ENCODE data around the gene DHX57. TPM values are rescaled to one million over a fixed set of nuclear protein-coding genes. Genes with fewer than 3 reads are reported as not detected.

Gene DHX57
- total RNA-seq, 1 experiment from 2014 or later = 20.8 TPM

- ChIA-PET POLR2A (ENCODE audit: unreplicated experiment) (no interaction called here), CTCF (no interaction called here)
- intact Hi-C loops (cut with micrococcal nuclease; ENCODE audit: unreplicated experiment) = no loop called here
- peaks cover 19% of the 10 kb centered on the region for H3K4me1 ChIP-seq (replicated peaks; ENCODE audit: insufficient read depth)
- no peaks in the 10 kb centered on the region for H3K27me3 ChIP-seq (ENCODE audit: insufficient read depth, low read depth)
- BruUV-seq (replicated peaks) = no TSS peak
- H3K4me3 ChIP-seq = no peak overlapping the region
- no peaks in the 10 kb centered on the region for H3K9me2 ChIP-seq (ENCODE audit: insufficient read depth)
- H3K79me2 ChIP-seq (ENCODE audit: low read depth) = peaks cover 13% of the 10 kb centered on the region
- H2AFZ ChIP-seq = no peak overlapping the region
- TF ChIP-seq EZH2 (IDR thresholded peaks at IDR 0.05; ENCODE audit: low read depth) = no peak
- TF ChIP-seq, protein P1, sequence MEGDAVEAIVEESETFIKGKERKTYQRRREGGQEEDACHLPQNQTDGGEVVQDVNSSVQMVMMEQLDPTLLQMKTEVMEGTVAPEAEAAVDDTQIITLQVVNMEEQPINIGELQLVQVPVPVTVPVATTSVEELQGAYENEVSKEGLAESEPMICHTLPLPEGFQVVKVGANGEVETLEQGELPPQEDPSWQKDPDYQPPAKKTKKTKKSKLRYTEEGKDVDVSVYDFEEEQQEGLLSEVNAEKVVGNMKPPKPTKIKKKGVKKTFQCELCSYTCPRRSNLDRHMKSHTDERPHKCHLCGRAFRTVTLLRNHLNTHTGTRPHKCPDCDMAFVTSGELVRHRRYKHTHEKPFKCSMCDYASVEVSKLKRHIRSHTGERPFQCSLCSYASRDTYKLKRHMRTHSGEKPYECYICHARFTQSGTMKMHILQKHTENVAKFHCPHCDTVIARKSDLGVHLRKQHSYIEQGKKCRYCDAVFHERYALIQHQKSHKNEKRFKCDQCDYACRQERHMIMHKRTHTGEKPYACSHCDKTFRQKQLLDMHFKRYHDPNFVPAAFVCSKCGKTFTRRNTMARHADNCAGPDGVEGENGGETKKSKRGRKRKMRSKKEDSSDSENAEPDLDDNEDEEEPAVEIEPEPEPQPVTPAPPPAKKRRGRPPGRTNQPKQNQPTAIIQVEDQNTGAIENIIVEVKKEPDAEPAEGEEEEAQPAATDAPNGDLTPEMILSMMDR (conservative IDR thresholded peaks at IDR 0.05) = no peak
- H3K4me2 ChIP-seq = no peak overlapping the region
- no peak for DNase-seq
- no peak overlapping the region for H3K27ac ChIP-seq
- no peaks in the 10 kb centered on the region; the same call in 1 of the 2 replicates for H3K36me3 ChIP-seq (ENCODE audit: low read depth)
- peaks cover 11% of the 10 kb centered on the region; the same call in 1 of the 2 replicates for H3F3A ChIP-seq (ENCODE audit: insufficient read depth, low read depth)
- no peaks in the 10 kb centered on the region for H4K20me1 ChIP-seq (ENCODE audit: insufficient read depth)
- no peaks in the 10 kb centered on the region for H3K9me3 ChIP-seq (ENCODE audit: insufficient read depth, low read depth)
Measured at GRCh38 chr2:38775921-38776225, 99.9 kb downstream of the DHX57 start.

GRCh38 chr2:38775097-38775920 lies 100.4 kb downstream of the DHX57 start:
- Histone ChIP-seq H3K4me2 (no peak overlapping the region), H3K27me3 (ENCODE audit: insufficient read depth, low read depth) (no peaks in the 10 kb centered on the region), H2AFZ (no peak overlapping the region), H3K9me2 (ENCODE audit: insufficient read depth) (no peaks in the 10 kb centered on the region), H3K4me1 (replicated peaks; ENCODE audit: insufficient read depth) (peaks cover 19% of the 10 kb centered on the region), H3K9me3 (ENCODE audit: insufficient read depth, low read depth) (no peaks in the 10 kb centered on the region), H4K20me1 (ENCODE audit: insufficient read depth) (no peaks in the 10 kb centered on the region), H3K36me3 (ENCODE audit: low read depth) (no peaks in the 10 kb centered on the region), H3K27ac (no peak overlapping the region), H3K79me2 (ENCODE audit: low read depth) (peaks cover 13% of the 10 kb centered on the region), H3K4me3 (no peak overlapping the region), H3F3A (ENCODE audit: insufficient read depth, low read depth) (peaks cover 11% of the 10 kb centered on the region; the same call in 1 of the 2 replicates)
- ChIA-PET CTCF (no interaction called here), POLR2A (ENCODE audit: unreplicated experiment) (no interaction called here)
- no peak for TF ChIP-seq EZH2 (IDR thresholded peaks at IDR 0.05; ENCODE audit: low read depth)
- TF ChIP-seq, protein P1 (conservative IDR thresholded peaks at IDR 0.05) = no peak
- DNase-seq = no peak
- intact Hi-C loops (cut with micrococcal nuclease; ENCODE audit: unreplicated experiment) = no loop called here
- BruUV-seq (replicated peaks) = no TSS peak

DNA sequence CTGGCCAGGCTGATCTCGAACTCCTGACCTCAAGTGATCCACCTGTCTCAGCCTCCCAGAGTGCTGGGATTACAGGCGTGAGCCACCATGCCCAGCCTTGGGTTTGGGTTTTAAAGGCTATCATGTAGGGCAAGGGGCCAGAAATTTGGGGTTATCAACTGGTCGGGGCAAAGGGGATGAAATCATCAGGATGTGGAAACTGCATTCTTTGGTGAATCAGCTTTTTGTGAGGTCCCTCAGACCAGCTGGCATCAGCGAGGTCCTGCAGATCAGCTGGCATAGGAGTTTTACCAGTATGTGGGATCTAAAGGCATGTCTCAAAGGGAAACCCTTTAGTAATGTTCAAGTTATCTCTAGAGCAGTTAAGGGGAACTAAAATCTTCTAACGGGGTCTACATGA lies 104.1 kb downstream of the DHX57 start:
- ChIA-PET POLR2A (ENCODE audit: unreplicated experiment) (no interaction called here), CTCF (interaction anchor here (0.6 kb wide), 1 partner anchor 456 kb away, joined by 8 read pairs; no protein-coding TSS in a partner anchor)
- Histone ChIP-seq H3K4me1 (replicated peaks; ENCODE audit: insufficient read depth) (peaks cover 20% of the 10 kb centered on the region), H3F3A (ENCODE audit: insufficient read depth, low read depth) (peaks cover 11% of the 10 kb centered on the region), H3K9me3 (ENCODE audit: insufficient read depth, low read depth) (no peaks in the 10 kb centered on the region), H3K79me2 (ENCODE audit: low read depth) (no peaks in the 10 kb centered on the region), H3K27ac (no peak overlapping the region), H3K27me3 (ENCODE audit: insufficient read depth, low read depth) (no peaks in the 10 kb centered on the region), H3K36me3 (ENCODE audit: low read depth) (no peaks in the 10 kb centered on the region), H3K9me2 (ENCODE audit: insufficient read depth) (no peaks in the 10 kb centered on the region), H4K20me1 (ENCODE audit: insufficient read depth) (no peaks in the 10 kb centered on the region), H3K4me2 (peak overlapping the region; percentile 32), H2AFZ (peak overlapping the region; percentile 49; the same call in 1 of the 2 replicates), H3K4me3 (no peak overlapping the region)
- intact Hi-C loops (cut with micrococcal nuclease; ENCODE audit: unreplicated experiment) = no loop called here
- BruUV-seq (replicated peaks) = no TSS peak
- TF ChIP-seq, protein P1 (conservative IDR thresholded peaks at IDR 0.05) = no peak
- TF ChIP-seq EZH2 (IDR thresholded peaks at IDR 0.05; ENCODE audit: low read depth) = no peak
- peak in 1 of 2 experiments; percentile 74 for DNase-seq
